ENCODE results near the gene GAB1.

- TF ChIP-seq POLR2A (IDR thresholded peaks at IDR 0.05): no peak
- no peak for TF ChIP-seq CTCF (IDR thresholded peaks at IDR 0.05)
Observed at GRCh38 chr4:143437476-143437875, 100.8 kb downstream of the GAB1 start.
